ENCODE data around the gene SDF2L1. TPM values are rescaled to one million over a fixed set of nuclear protein-coding genes. Genes with fewer than 3 reads are reported as not detected.

SDF2L1 gene
- polyA plus RNA-seq, 1 experiment: 22.8 TPM

GRCh38 chr22:21682385-21683175 is 40.5 kb downstream of the SDF2L1 start:
- Histone ChIP-seq H3K36me3 (ENCODE audit: control insufficient read depth, insufficient read depth, low read length) (peaks cover 35% of the 10 kb centered on the region), H3K27me3 (ENCODE audit: control insufficient read depth, insufficient read depth, low read length) (no peaks in the 10 kb centered on the region), H3K4me3 (ENCODE audit: low read depth, low read length) (no peak overlapping the region)
- no peak for DNase-seq (ENCODE audit: low read depth)
- ChIA-PET CTCF (no interaction called here), POLR2A (no interaction called here)
- TF ChIP-seq, protein P1, sequence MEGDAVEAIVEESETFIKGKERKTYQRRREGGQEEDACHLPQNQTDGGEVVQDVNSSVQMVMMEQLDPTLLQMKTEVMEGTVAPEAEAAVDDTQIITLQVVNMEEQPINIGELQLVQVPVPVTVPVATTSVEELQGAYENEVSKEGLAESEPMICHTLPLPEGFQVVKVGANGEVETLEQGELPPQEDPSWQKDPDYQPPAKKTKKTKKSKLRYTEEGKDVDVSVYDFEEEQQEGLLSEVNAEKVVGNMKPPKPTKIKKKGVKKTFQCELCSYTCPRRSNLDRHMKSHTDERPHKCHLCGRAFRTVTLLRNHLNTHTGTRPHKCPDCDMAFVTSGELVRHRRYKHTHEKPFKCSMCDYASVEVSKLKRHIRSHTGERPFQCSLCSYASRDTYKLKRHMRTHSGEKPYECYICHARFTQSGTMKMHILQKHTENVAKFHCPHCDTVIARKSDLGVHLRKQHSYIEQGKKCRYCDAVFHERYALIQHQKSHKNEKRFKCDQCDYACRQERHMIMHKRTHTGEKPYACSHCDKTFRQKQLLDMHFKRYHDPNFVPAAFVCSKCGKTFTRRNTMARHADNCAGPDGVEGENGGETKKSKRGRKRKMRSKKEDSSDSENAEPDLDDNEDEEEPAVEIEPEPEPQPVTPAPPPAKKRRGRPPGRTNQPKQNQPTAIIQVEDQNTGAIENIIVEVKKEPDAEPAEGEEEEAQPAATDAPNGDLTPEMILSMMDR (IDR thresholded peaks at IDR 0.05; ENCODE audit: insufficient read depth, low read depth, low read length): no peak

DNA sequence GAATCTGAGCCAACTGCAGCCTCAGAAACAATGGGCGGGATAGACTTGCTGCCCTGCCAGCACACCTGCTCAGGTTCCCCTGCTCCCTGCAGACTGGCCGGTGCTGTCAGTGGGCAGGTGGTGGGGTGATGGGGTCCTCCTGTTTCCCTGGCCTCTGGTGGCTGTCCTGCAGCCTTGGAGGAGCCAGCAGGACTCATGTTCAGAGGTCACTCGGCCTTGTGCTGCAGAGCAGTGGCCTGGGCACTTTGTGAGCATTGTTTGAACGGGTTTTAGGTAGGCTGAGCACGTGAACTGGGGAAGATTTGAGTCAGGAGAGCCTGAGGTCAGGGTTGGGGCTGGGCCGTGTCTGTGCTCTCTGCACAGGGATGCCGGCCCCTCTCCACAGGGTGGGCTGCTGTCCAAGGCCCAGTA is 41.3 kb downstream of the SDF2L1 start:
- Histone ChIP-seq H3K27me3 (ENCODE audit: control insufficient read depth, insufficient read depth, low read length) (no peaks in the 10 kb centered on the region), H3K4me3 (ENCODE audit: low read depth, low read length) (no peak overlapping the region), H3K36me3 (ENCODE audit: control insufficient read depth, insufficient read depth, low read length) (peaks cover 36% of the 10 kb centered on the region)
- DNase-seq (ENCODE audit: low read depth): no peak
- ChIA-PET CTCF (no interaction called here), POLR2A (no interaction called here)
- TF ChIP-seq, protein P1 (IDR thresholded peaks at IDR 0.05; ENCODE audit: insufficient read depth, low read depth, low read length): no peak

DNA sequence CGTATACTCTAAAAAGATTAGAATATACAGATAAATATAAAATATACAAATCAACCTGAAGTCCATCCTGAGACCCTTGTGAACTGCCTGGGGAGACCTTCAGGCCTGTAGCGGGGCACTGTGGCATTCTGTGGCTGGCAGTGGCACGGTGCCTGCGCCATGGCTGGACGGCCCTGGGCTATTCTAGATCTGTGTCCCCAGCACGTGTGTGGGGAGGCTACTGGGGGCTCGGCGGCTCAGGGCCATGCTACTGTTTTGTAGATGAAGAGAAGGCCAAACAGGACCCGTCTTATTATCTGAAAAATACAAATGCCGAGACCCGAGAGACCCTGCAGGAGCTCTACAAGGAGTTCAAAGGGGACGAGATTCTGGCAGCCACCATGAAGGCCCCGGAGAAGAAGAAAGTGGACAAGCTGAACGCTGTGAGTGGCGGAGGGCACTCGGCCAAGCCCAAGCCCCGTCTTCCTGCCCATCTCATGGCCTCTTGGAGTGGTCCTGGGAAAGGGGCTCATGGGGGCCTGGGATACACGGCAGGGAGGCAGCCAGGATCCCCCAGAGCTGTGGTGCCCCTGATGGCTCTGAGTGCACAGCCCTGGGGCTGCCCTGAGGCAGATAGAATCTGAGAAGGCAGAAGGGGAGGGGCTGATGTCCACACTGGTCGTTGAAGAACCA is 42.5 kb downstream of the SDF2L1 start:
- ChIA-PET CTCF (interaction anchor here (1.2 kb wide), 1 partner anchor 253 kb away, joined by 5 read pairs; no protein-coding TSS in a partner anchor), POLR2A (no interaction called here)
- DNase-seq (ENCODE audit: low read depth): no peak
- Histone ChIP-seq H3K36me3 (ENCODE audit: control insufficient read depth, insufficient read depth, low read length) (peaks cover 42% of the 10 kb centered on the region), H3K4me3 (ENCODE audit: low read depth, low read length) (no peak overlapping the region), H3K27me3 (ENCODE audit: control insufficient read depth, insufficient read depth, low read length) (no peaks in the 10 kb centered on the region)
- TF ChIP-seq, protein P1 (IDR thresholded peaks at IDR 0.05; ENCODE audit: insufficient read depth, low read depth, low read length): no peak

DNA sequence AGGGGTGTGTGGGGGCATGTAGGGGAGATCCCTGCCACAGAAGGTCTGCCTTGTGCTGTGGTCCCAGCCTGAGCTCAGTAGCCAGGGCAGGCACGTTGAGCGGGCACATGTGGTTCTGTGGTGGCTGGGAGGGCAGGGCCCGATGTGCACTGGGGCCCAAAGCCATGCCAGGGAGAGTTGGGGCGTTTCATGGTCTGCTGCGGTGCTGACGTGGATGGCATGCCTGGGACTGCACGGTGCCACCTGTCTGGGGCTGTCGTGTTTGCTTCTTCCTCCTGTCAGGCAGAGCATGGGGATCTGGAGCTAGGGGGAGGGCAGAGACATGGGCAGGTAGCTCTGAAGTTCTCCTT is 43.0 kb downstream of the SDF2L1 start:
- ChIA-PET POLR2A (no interaction called here), CTCF (interaction anchor here (1.2 kb wide), 1 partner anchor 253 kb away, joined by 5 read pairs; no protein-coding TSS in a partner anchor)
- DNase-seq (ENCODE audit: low read depth): no peak
- H3K36me3 ChIP-seq (ENCODE audit: control insufficient read depth, insufficient read depth, low read length): peaks cover 44% of the 10 kb centered on the region
- TF ChIP-seq, protein P1 (IDR thresholded peaks at IDR 0.05; ENCODE audit: insufficient read depth, low read depth, low read length): no peak
- H3K4me3 ChIP-seq (ENCODE audit: low read depth, low read length): no peak overlapping the region
- H3K27me3 ChIP-seq (ENCODE audit: control insufficient read depth, insufficient read depth, low read length): no peaks in the 10 kb centered on the region

DNA sequence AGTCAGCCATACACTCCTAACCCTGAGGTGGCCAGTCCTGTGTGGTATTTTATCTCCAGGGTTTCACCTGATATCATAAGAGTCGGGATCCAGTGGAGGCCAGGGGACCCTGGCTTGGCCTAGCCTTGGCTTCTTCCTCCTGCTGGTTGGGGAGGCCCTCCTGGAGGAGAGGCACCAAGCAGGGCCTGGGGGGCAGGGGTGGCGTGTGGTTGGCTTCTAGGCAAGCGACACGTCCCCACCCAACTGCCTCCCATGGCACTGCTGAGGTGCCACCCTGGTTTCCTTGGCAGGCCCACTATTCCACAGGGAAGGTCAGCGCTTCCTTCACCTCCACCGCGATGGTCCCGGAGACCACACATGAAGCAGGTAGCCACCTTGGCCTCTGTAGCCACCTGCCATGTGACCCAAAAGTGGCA is 44.1 kb downstream of the SDF2L1 start:
- no peak for DNase-seq (ENCODE audit: low read depth)
- H3K36me3 ChIP-seq (ENCODE audit: control insufficient read depth, insufficient read depth, low read length): peaks cover 45% of the 10 kb centered on the region
- H3K27me3 ChIP-seq (ENCODE audit: control insufficient read depth, insufficient read depth, low read length): no peaks in the 10 kb centered on the region
- ChIA-PET POLR2A (no interaction called here), CTCF (no interaction called here)
- TF ChIP-seq, protein P1 (IDR thresholded peaks at IDR 0.05; ENCODE audit: insufficient read depth, low read depth, low read length): no peak
- H3K4me3 ChIP-seq (ENCODE audit: low read depth, low read length): no peak overlapping the region
